ENCODE measurements around the gene TMEM141. TPM values are rescaled to one million over a fixed set of nuclear protein-coding genes. Genes with fewer than 3 reads are reported as not detected.
A peak's percentile ranks its signal among the peaks of the same experiment; 100 is the strongest.

TMEM141 gene
- total and polyA plus RNA-seq, 10 of the 15 experiments (the other 5 are each of a cell fraction or from before 2014, with no cell fraction given): 7.8 to 48.6 (median 34.4) TPM

GRCh38 chr9:136791516-136792276 is 552 bp downstream of the TMEM141 start (continued):
- TF ChIP-seq ZBTB4 (CRISPR knock-in tag; IDR thresholded peaks at IDR 0.05): no peak
- peak; percentile 34; the same call in 1 of the 2 replicates for TF ChIP-seq TCF12 (IDR thresholded peaks at IDR 0.05; ENCODE audit: low read depth, low read length)
- no peak for TF ChIP-seq RCOR1 (conservative IDR thresholded peaks at IDR 0.05; ENCODE audit: low read depth, low read length)
- TF ChIP-seq IKZF2 (IDR thresholded peaks at IDR 0.05): 0 out of 4 replicates have a peak, but pooled peaks of 1 of the 2 experiments have one; percentile 30
- no peak for TF ChIP-seq ZBTB33 (IDR thresholded peaks at IDR 0.05)
- 0 out of 2 replicates have a peak, but pooled peaks have one; percentile 42 for TF ChIP-seq MLLT1 (IDR thresholded peaks at IDR 0.05)
- TF ChIP-seq POLR2AphosphoS2 (IDR thresholded peaks at IDR 0.05; ENCODE audit: low read depth, low read length): 0 out of 2 replicates have a peak, but pooled peaks have one; percentile 2
- TF ChIP-seq YY1 (IDR thresholded peaks at IDR 0.05; ENCODE audit: low read depth, low read length): peak; percentile 65; the same call in 1 of the 2 replicates
- peak; percentile 76 to 98 (median 97) for TF ChIP-seq CTCF (IDR thresholded peaks at IDR 0.05 in 2 of 3, conservative IDR thresholded peaks at IDR 0.05 in 1 of 3; ENCODE audit: control insufficient read depth in 2 of 3, extremely low read depth in 1 of 3, insufficient read depth in 1 of 3, low read depth in 3 of 3, low read length in 3 of 3)
- TF ChIP-seq HDGF (IDR thresholded peaks at IDR 0.05): peak; percentile 27; the same call in 1 of the 2 replicates
- TF ChIP-seq RELB (IDR thresholded peaks at IDR 0.05; ENCODE audit: low read depth): 0 out of 2 replicates have a peak, but pooled peaks have one; percentile 18
- TF ChIP-seq RBBP5 (conservative IDR thresholded peaks at IDR 0.05): no peak
- TF ChIP-seq DPF2 (IDR thresholded peaks at IDR 0.05): 0 out of 2 replicates have a peak, but pooled peaks have one; percentile 65
- no peak for TF ChIP-seq FOXK2 (IDR thresholded peaks at IDR 0.05)
